Panc1 (cell line): ENCODE measurements around the gene ZNF511. TPM values are rescaled to one million over a fixed set of nuclear protein-coding genes. Genes with fewer than 3 reads are reported as not detected.
A peak's percentile ranks its signal among the peaks of the same experiment; 100 is the strongest.

Experiments used
- ATAC-seq: fragments of 200-7000 bp; cut with Tn5 transposase; 2 replicates; pipeline ENCODE4 v1.9.1; 2020; ENCODE audit warnings: mild to moderate bottlenecking, moderate library complexity
- BruUV-seq: library from RNA; stranded (reverse); fragments of 400-500 nt; replicated peaks from 2 replicates; lab custom pipeline; 2021; lab: Mats Ljungman, UMichigan
- CTCF ChIA-PET: fragments of 300-600 bp; sonication (Branson Sonifier 250); formaldehyde crosslinking; loops from one replicate; lab custom pipeline; 2022; ENCODE audit warnings: antibody characterized with exemption; lab: Charles Lee
- POLR2A ChIA-PET: fragments of 300-600 bp; sonication (Branson Sonifier 250); formaldehyde crosslinking; loops from one replicate; lab custom pipeline; 2022; ENCODE audit warnings: antibody characterized with exemption; lab: Charles Lee
- DNase-seq: peaks from one replicate; pipeline ENCODE4 v3.0.0-alpha.2; 2010; ENCODE audit warnings: low read depth, low spot score
- H3K27ac ChIP-seq: 2 replicates; pipeline ENCODE4 v1.5.1; 2011; ENCODE audit warnings: mild to moderate bottlenecking, low read length, inconsistent platforms
- H3K27me3 ChIP-seq: fragments of 200-500 bp; sonication (Bioruptor generic); 2 replicates; pipeline ENCODE4 v1.6.0; 2014; ENCODE audit warnings: low read length, inconsistent platforms; ENCODE audit not compliant: control insufficient read depth, insufficient read depth
- H3K36me3 ChIP-seq: fragments of 200-500 bp; sonication (Bioruptor generic); 2 replicates; pipeline ENCODE4 v1.5.1; 2014; ENCODE audit warnings: inconsistent platforms, mild to moderate bottlenecking, low read length, moderate library complexity; ENCODE audit not compliant: control insufficient read depth, insufficient read depth
- H3K4me1 ChIP-seq: 2 replicates; pipeline ENCODE4 v1.5.1; 2011; ENCODE audit warnings: inconsistent platforms, mild to moderate bottlenecking, low read length, moderate library complexity; ENCODE audit not compliant: control insufficient read depth, insufficient read depth
- H3K4me3 ChIP-seq, 2 experiments: 2 replicates each; pipeline ENCODE4 v1.5.1; 2011 to 2012; ENCODE audit warnings: low read depth in 2 of 2, low read length in 2 of 2, mild to moderate bottlenecking in 2 of 2, inconsistent platforms in 1 of 2, moderate library complexity in 1 of 2
- H3K9me3 ChIP-seq: fragments of 200-500 bp; sonication (Bioruptor generic); 2 replicates; pipeline ENCODE4 v1.5.1; 2014; ENCODE audit warnings: low read depth, mild to moderate bottlenecking, inconsistent platforms, low read length, moderate library complexity; ENCODE audit not compliant: control insufficient read depth, insufficient read depth
- CTCF ChIP-seq: fragments of 450-650 bp; IDR thresholded peaks from 2 replicates; pipeline ENCODE4 v1.5.1; 2017; ENCODE audit warnings: mild to moderate bottlenecking
- POLR2AphosphoS5 ChIP-seq: IDR thresholded peaks from 2 replicates; pipeline ENCODE4 v1.6.1; 2012; ENCODE audit warnings: mild to moderate bottlenecking, low read depth, low read length, moderate library complexity
- REST ChIP-seq, 2 experiments: IDR thresholded peaks; 2 replicates each; pipeline ENCODE4 v1.6.1; 2011 to 2012; ENCODE audit warnings: low read depth in 2 of 2, control low read depth in 1 of 2, low read length in 1 of 2, mild to moderate bottlenecking in 1 of 2, moderate library complexity in 1 of 2; ENCODE audit not compliant: insufficient read depth in 1 of 2
- SIN3A ChIP-seq: IDR thresholded peaks from 2 replicates; pipeline ENCODE4 v1.6.1; 2012; ENCODE audit warnings: low read depth, mild to moderate bottlenecking, low read length, moderate library complexity, borderline replicate concordance; ENCODE audit not compliant: insufficient read depth
- TCF7L2 ChIP-seq: IDR thresholded peaks from 2 replicates; pipeline ENCODE4 v1.6.1; 2011; ENCODE audit warnings: mild to moderate bottlenecking, low read depth, low read length, inconsistent platforms
- in situ Hi-C: cut with HindIII; loops from 2 replicates; pipeline ENCODE4 v1.10.0; 2016; ENCODE audit warnings: low sequenced_read_pairs, low pct_unique_long_range_greater_than_20kb
- intact Hi-C: fragments of 100-400 bp; cut with micrococcal nuclease; formaldehyde crosslinking; loops from one replicate; pipeline ENCODE4 v1.10.0; 2022; ENCODE audit not compliant: unreplicated experiment
- total RNA-seq: library from RNA; stranded (reverse); gene quantifications from one replicate; pipeline ENCODE4 v1.2.1, GENCODE V29; 2021; ENCODE audit not compliant: unreplicated experiment

Gene ZNF511
- total RNA-seq, 1 experiment from 2014 or later, result 93.8 TPM

- no peak for TF ChIP-seq REST (IDR thresholded peaks at IDR 0.05; ENCODE audit: insufficient read depth in 1 of 2, low read depth in 2 of 2, low read length in 1 of 2)
- no peak for TF ChIP-seq CTCF
- no peak for TF ChIP-seq SIN3A
- no peak for TF ChIP-seq TCF7L2
- TF ChIP-seq POLR2AphosphoS5, result no peak
- ATAC-seq, result no peak
Measured at GRCh38 chr10:133350283-133350949, 41.7 kb downstream of the ZNF511 start.

GRCh38 chr10:133350950-133351329 lies 42.2 kb downstream of the ZNF511 start:
- no peak for TF ChIP-seq REST (IDR thresholded peaks at IDR 0.05; ENCODE audit: insufficient read depth in 1 of 2, low read depth in 2 of 2, low read length in 1 of 2)
- no peak for TF ChIP-seq CTCF
- TF ChIP-seq POLR2AphosphoS5, result no peak
- TF ChIP-seq SIN3A, result no peak
- POLR2A ChIA-PET, result no interaction called here
- BruUV-seq, result no TSS peak

More at GRCh38 chr10:133350283-133350949, 41.7 kb downstream of the ZNF511 start:
- Histone ChIP-seq H3K9me3 (no peaks in the 10 kb centered on the region), H3K27me3 (no peaks in the 10 kb centered on the region), H3K36me3 (no peaks in the 10 kb centered on the region), H3K27ac (no peak overlapping the region), H3K4me3 (no peak overlapping the region), H3K4me1 (peaks cover 11% of the 10 kb centered on the region; the same call in 1 of the 2 replicates)
- ChIA-PET POLR2A (no interaction called here), CTCF (no interaction called here)
- in situ Hi-C loops (no loop called here), intact Hi-C loops (no loop called here)
- DNase-seq, result no peak
- no TSS peak for BruUV-seq

More at GRCh38 chr10:133350950-133351329, 42.2 kb downstream of the ZNF511 start:
- CTCF ChIA-PET, result no interaction called here
- Histone ChIP-seq H3K27ac (no peak overlapping the region), H3K27me3 (no peaks in the 10 kb centered on the region), H3K4me1 (peaks cover 11% of the 10 kb centered on the region; the same call in 1 of the 2 replicates), H3K4me3 (no peak overlapping the region), H3K9me3 (no peaks in the 10 kb centered on the region), H3K36me3 (no peaks in the 10 kb centered on the region)
- intact Hi-C loops, result no loop called here
- in situ Hi-C loops, result no loop called here
- peak; percentile 51 for ATAC-seq
- DNase-seq, result no peak
